ENCODE results near the gene CHST4. TPM values are rescaled to one million over a fixed set of nuclear protein-coding genes. Genes with fewer than 3 reads are reported as not detected.

The CHST4 gene
- total RNA-seq, 1 experiment from 2014 or later = 5.9 TPM

- H3K9ac ChIP-seq (ENCODE audit: extremely low read depth, insufficient read length, low read length) = no peak overlapping the region
- H4K8ac ChIP-seq (replicated peaks; ENCODE audit: insufficient read length, low read depth, low read length) = no peak overlapping the region
- no peak overlapping the region for H3K14ac ChIP-seq (ENCODE audit: insufficient read depth, low read length)
- H3K4me3 Mint-ChIP-seq = no peak overlapping the region
- no peaks in the 10 kb centered on the region for H3K79me1 ChIP-seq (ENCODE audit: insufficient read depth, low read depth, low read length, poor library complexity, severe bottlenecking)
- no peak overlapping the region for H3T11ph ChIP-seq (ENCODE audit: low read length)
- no peak overlapping the region for H4K91ac ChIP-seq (ENCODE audit: insufficient read length, low read depth, low read length)
- no peak overlapping the region for H3K56ac ChIP-seq (ENCODE audit: insufficient read length, low read depth, low read length)
- H2AFZ ChIP-seq (ENCODE audit: low read length) = no peak overlapping the region
- no peaks in the 10 kb centered on the region for H3K79me2 ChIP-seq (ENCODE audit: insufficient read depth, low read length)
- no peak overlapping the region for H2BK15ac ChIP-seq (ENCODE audit: low read depth, low read length)
- no peaks in the 10 kb centered on the region for H3K36me3 Mint-ChIP-seq (ENCODE audit: insufficient read depth in 1 of 3, low read depth in 3 of 3)
- peaks cover 2% of the 10 kb centered on the region; the same call in 1 of the 2 replicates for H3K4me1 ChIP-seq (ENCODE audit: insufficient read depth, low read length)
- no peak overlapping the region for H3K27ac Mint-ChIP-seq
- H3K18ac ChIP-seq (ENCODE audit: insufficient read length, low read depth, low read length) = no peak overlapping the region
- H3K4me1 Mint-ChIP-seq = peaks cover 14 to 17% of the 10 kb centered on the region in 2 experiments
- H3K23me2 ChIP-seq (ENCODE audit: insufficient read length, low read depth, low read length, poor library complexity, severe bottlenecking) = peaks cover 2% of the 10 kb centered on the region
- no CpG with 5 or more reads among the region's 3 CpGs for WGBS (ENCODE audit: extremely low coverage, insufficient read length, low lambda C conversion rate)
- H2BK12ac ChIP-seq (ENCODE audit: insufficient read length, low read depth, low read length) = no peak overlapping the region
- no peak overlapping the region for H2BK20ac ChIP-seq (ENCODE audit: low read depth, low read length, poor library complexity, severe bottlenecking)
- no peaks in the 10 kb centered on the region for H3K9me3 Mint-ChIP-seq
- no peaks in the 10 kb centered on the region for H3K27me3 ChIP-seq (ENCODE audit: insufficient read depth, low read length)
- no peak overlapping the region for H3K4me2 ChIP-seq (ENCODE audit: insufficient read depth, insufficient read length, low read length)
- H3K4ac ChIP-seq (ENCODE audit: low read depth, low read length) = no peak overlapping the region
- H3K9me3 ChIP-seq (ENCODE audit: control insufficient read depth, low read depth, low read length) = no peaks in the 10 kb centered on the region
- H4K20me1 ChIP-seq (ENCODE audit: control insufficient read depth, insufficient read depth, insufficient read length) = no peaks in the 10 kb centered on the region
- H4K5ac ChIP-seq (ENCODE audit: insufficient read length, low read depth, low read length) = no peak overlapping the region
- no peak overlapping the region for H2BK5ac ChIP-seq (ENCODE audit: insufficient read length, low read length)
- no peak for DNase-seq
- no peak overlapping the region for H2AK5ac ChIP-seq (ENCODE audit: insufficient read length, low read length)
- H2BK120ac ChIP-seq (ENCODE audit: low read depth, low read length, poor library complexity, severe bottlenecking) = no peak overlapping the region
- no peak overlapping the region for H3K27ac ChIP-seq (ENCODE audit: insufficient read length, low read depth, low read length)
- no peak overlapping the region for H3K23ac ChIP-seq (ENCODE audit: insufficient read length, low read depth, low read length)
- H3K27me3 Mint-ChIP-seq (ENCODE audit: low read depth) = no peaks in the 10 kb centered on the region; the same call in 1 of the 2 replicates
- TF ChIP-seq CTCF (conservative IDR thresholded peaks at IDR 0.05) = no peak
These were observed 5.7 kb upstream of the CHST4 start for GRCh38 chr16:71520550-71520949.
